Mucosa of gallbladder (tissue), 1 donor: ENCODE measurements around the gene PTPN20. TPM values are rescaled to one million over a fixed set of nuclear protein-coding genes. Genes with fewer than 3 reads are reported as not detected.

ENCODE experiments used
- DNase-seq: peaks from one replicate; pipeline ENCODE4 v3.0.0-alpha.2; 2020; ENCODE audit warnings: low spot score
- total RNA-seq: library from RNA; stranded (reverse); gene quantifications from one replicate; pipeline ENCODE4 v1.2.1, GENCODE V29; 2021
- donor health status: DM: no; HTN: no; CAD: no.

The PTPN20 gene
- total RNA-seq, 1 donor from 2014 or later: 3.1 TPM

DNA sequence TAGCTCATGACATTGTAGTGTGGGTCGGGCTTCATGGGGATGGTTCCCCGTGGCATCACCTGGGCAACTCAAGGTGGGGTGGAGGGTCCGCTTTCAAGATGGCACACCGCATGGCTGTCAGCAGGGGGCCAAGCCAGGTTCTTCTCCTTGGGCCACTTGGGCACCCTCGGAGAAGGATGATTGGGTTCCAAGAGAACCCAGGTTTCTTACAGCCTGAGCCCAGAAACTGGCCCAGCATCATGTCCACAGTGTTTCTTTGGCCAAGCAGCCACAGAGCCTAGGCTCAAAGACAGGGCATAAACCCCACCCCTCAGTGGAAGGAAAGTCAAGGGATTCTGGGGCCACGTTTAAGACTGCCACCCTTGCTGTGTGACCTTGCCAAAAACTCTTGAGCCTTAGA, 110.6 kb downstream of the PTPN20 start:
- DNase-seq: no peak

DNA sequence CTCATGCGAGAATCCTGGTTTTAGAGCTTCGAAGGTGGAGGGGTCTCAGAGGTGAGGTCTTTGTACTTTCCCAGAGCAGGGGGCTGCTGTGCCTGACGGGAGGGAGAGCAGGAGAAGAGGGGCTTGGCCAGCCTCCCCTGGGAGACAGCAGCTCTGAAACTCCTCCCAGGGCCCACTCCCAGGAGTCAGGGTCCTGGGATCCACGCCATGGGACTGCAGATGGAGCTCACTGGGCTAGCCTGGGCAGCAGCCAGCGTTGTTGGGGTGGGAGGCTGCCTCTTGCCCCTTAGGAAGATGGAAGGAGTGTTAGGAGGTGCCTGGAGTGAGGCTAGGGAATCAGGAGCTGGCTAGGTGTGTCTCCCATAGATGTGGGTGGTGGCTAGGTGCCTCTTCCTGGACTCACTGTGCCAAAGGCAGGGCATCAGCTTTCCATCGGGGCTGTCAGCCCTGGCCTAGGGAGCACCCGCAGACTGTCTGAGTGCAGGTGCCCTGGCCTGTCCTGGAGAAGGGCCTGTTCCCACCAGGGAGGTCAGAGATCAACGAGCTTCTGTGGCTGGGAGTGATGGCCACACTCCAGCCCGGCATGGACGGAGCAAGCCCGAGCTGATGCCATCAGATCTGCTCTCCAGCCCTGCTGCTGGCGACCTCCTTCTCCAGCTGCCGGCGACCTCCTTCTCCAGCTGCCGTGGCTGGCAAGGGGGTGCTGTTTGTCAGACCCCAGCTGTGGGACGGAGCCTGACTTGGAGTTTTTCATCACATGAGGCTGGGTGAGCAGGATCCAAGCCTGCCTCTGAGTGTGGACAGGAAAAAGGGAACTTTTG, 111.3 kb downstream of the PTPN20 start:
- peak; percentile 8 for DNase-seq

DNA sequence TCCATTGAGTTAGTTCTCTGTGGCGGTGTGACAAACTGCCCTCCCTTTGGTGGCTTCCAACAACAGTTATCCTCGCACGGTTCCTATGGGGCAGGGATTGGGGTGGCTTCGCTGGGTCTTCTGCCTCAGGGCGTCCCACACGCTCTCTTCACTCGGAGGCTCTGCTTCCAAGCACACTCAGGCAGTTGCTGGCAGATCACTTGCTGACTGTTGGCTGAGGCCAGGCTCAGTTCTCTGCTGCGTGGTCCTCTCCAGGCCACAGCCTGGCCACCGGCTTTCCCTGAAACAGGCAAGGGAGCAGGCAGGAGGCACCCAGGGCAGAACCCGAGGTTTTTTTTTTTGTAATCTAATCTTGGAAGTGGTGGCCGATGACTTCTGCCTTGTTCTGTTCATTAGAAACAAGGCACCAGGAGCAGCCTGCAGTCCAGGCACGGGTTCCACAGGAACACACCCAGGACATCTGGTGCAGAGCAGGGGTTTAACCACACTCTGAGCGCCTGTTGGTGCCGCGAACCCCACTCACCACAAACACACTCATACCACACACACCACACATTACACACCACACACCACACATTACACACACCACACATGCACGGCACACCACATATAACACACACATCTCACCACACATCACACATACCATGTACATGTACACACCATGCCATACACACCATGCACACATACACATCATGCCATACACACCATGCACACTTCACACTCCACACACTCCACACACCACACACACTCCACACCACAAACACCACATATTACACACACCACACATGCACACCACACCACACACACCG, 112.2 kb downstream of the PTPN20 start:
- DNase-seq: no peak

DNA sequence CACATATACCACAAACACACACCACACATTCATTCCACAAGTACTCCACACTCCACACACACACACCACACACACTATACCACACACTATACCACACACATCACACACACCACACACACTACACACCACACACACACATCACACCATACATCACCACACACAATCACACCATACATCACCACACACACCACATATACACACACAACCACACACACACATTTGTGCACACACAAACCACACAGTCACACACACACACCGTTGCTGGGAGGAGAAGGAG, 112.8 kb downstream of the PTPN20 start:
- no peak for DNase-seq

DNA sequence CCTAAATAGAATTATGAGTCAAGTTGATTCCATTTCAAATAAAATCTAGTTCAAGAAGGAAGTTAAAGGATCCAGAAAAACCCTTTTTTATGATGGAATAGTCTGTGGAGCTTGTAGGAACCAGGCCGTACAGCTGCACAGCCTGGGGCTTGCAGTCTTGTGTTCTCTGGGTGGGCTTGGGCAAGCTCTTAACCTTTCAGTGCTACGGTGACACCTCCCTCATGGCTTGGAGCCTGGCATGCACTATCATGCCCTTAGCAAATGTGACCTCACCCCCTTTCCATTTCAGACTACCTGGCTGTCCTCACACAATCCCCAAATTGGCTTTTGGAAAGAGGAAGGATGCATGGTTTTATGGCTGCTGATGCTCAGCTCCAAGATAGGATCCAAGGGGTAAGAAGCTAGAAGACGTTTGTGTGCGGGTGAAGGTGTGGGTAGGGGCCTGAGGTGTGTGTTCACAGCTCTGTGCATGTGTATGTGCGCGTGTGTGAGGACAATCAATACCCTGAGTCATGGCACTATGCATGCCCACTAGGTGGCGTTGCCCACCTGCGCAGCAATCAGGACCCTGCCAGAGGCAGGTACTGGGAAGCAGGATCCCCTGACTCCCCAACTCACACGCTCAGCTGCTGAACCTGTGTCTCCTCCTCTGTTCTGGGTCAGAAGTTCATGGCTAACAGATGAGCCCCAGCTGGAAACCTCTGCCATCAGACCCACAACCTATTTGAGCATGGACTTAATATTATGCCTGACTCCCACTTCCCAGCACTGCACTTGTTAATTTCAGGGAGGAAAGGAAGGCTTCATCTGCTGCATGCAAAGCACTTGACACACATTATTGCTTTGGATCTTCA, 113.4 kb downstream of the PTPN20 start:
- DNase-seq: peak; percentile 63

DNA sequence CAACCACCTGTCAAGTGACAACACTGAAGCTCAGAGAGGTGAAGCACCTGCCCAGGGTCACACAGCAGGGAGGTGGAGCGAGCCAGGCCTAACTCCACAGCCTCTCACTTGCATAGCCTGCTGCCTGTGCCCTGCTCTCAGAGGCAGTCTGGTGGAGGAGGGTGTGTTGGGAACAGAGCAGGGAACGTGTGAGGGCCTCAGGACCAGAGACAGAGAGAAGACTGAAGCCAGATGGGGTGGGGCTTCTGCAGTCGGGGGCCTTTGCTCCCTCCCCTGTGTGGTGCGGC, 114.0 kb downstream of the PTPN20 start:
- no peak for DNase-seq

DNA sequence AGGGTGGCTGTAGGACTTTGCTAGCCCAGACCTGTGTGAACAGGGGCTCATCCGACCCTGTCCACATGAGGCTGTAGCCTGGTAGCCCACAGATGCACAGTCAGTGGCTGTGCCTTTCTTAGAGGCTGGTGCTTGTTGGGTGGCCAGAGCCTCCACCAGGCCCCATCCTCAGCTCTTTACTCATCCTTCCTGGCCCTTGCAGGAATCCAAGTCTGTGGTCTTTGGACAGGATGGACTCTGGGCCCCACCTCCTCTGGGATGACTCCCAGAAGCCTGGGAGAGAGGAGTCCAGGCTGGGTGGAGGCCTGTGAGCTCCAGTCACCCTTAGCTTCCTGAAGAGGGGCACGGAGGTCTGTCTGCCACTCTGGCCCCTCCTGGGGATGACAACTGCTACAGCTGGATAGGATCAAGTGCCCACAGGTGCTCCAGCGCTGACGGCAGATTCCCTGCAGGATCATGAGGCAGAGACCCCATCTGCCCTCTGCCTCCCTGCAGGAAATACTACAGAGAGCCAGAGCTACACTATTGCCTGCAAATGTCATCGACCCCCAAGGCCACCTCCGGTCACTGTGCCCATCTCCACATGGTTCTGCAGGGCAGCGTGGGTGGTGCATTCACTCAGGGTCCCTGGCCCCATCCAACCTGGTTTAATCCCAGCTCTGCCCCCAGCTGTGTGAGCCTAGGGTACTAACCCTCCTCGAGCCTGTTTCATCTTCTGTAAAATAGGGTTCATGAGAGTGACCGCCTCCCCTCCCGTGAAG, 114.5 kb downstream of the PTPN20 start:
- DNase-seq: peak; percentile 9

DNA sequence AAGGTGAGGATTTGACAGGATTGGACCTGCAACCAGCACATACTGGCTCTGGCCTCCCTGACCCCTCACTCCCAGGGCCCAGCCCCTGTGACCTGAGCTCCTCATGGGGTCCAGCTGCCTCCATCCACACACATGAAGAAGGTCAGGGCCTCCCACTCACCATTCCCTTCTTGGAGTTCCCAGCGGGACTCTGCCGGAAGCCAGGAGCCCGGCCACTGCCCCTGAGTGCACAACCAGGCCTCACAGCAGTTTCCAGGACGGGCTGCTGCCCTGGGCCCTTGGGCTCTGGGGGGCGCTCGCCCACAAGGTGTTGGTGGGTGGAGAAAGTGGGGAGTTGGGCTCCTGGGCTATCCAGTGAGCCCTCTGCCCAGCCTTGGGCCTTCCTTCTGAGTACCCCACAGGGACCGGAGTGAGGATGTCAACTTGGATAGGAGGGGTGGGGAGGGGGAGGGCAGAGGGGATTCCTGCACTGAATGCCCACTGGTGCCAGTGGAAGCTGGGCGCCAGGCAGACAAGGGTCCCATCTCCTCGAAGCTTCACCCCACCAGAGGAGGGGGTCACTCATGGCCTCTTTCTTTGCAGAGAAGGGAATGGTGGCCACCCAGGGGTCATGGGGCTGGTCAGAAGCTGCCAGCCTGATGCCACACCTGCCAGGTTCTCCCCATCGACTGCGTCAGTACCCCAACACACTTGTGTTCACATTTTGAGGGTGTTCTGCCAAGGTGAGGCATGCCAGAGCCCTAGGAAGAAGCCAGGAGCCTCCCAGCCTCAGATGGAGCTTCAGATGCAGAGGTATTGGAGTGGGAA, 115.3 kb downstream of the PTPN20 start:
- DNase-seq: no peak

DNA sequence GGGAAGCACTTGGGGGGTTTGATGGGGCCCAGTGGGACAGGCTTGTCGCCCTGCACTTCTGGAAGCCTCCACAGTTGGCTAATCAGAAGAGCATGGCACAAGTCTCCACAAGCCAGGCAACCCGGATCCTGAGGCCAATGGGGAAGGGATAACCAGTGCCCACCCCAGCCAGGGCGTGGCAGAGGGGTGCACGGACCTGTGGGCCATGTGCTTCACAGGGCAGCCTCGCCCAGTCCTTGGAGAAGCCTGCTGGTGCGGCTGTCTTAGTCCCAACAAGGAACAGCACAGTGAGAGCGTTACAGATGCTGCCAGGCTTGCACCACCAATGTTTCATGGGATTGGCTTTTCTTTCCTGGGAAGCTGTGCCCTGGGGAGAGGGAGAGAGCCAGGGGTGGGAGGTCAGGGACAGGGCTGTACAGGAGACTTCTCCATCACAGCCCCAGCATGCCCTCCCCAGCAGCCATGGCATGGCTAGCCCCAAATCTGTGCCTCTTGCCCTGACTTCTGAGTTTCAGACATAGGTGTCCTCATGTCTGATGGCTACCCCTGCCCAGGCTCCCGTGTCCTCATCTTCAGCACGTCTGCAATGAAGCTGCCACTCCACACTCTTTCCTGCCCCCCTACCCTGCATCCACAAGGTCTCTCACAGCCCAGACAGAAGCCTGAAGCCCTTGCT, 116.0 kb downstream of the PTPN20 start:
- DNase-seq: no peak

DNA sequence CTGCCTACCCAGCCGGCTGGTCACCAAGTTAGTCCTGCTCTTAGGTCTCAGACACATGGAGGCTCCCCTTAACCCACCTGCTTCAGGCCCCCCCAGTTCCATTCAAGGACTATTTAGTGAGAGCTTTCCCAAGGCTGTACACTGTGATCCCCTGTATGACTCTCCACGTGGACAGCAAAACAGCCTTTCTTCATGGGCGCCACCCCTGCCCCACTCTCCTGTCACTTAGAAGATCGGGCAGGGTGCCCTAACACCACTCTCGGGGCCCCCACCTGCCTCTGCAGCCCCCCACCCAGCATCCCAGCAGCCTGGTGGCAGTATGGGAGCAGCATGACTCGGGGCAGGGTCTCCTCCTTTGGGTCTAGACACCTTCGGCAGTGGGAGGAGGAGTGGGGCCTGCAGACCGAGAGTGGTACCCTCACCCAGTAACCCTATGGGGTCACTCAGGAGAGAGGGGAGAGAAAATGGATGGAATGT, 116.6 kb downstream of the PTPN20 start:
- no peak for DNase-seq

DNA sequence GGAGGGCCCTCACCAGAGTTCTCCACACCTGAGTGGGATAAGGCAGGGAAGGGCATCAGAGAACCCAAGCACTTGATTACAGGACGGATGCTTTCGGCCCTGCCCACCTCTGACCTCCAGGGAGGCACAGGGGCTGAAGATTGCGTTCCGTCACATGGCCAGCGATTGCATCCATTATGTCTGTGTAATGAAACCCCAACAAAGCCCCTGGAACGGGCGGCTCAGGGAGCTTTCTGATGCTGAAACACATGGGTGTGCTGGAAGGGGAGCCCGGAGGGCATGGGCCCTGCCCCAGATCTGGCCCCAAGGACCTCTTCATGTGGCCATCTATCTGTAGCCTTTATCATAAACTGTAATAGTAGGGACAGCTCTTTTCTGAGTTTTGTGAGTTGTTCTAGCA, 117.2 kb downstream of the PTPN20 start:
- no peak for DNase-seq

DNA sequence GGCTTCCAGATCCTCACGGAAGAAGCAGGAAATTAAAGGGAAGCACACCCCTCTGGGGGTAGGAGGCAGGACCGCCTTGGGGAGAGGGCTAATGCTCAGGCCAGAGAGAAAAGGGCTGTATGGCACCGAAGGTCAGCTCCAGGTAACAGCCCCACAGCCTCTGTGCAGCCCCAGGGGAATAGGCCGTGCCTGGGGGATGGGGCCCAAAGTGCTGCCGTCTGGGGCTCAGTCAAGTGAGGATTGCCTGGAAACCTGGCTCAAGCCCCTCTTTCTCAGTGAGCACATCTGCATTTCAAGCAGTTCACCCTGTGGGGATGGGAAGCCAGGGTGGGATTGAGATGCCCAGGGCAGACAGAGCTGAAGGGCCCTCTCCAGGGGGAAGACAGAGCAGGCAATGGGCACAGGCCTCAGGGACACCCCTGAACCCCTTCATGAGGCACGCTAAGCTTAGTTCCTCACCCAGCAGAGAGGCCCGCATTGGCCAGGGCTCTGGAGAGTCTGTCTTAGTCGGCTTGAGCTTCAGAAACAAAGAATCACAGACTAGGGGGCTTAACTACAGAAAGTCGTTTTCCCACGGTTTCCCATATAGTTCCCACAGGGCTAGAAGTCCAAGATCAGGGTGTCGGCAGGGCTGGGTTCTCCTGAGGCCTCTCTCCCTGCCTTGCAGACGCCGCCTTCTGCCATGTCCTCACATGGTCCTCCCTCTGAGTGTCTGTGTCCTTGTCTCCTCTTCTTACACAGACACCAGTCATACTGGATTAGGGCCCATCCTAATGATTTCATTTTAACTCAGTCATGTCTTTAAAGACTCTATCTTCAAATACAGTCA, 118.2 kb downstream of the PTPN20 start:
- no peak for DNase-seq

DNA sequence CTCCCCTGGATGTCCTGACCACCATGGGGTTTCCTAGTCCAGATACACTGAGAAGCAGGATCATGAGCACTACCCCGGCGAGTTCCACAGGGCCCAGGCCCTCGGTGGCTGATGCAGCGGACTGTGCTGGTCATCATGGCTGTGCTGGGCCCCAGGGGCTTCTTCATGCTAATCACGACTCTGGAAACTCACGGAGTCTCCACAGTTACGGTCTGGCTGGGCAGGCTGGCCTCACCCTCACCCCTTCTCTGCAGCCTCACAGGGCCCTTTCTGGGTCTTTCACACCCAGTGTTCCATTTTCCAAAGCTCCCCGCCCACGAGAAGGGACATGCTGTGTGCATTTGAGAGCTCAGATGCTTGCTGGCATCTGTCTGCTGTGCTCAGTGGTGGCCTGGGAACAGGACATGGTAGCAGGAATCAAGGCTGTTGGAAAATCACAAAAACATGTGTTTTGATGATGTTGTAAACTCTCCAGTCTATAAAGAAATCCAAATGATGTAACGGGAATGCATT, 119.0 kb downstream of the PTPN20 start:
- DNase-seq: no peak

DNA sequence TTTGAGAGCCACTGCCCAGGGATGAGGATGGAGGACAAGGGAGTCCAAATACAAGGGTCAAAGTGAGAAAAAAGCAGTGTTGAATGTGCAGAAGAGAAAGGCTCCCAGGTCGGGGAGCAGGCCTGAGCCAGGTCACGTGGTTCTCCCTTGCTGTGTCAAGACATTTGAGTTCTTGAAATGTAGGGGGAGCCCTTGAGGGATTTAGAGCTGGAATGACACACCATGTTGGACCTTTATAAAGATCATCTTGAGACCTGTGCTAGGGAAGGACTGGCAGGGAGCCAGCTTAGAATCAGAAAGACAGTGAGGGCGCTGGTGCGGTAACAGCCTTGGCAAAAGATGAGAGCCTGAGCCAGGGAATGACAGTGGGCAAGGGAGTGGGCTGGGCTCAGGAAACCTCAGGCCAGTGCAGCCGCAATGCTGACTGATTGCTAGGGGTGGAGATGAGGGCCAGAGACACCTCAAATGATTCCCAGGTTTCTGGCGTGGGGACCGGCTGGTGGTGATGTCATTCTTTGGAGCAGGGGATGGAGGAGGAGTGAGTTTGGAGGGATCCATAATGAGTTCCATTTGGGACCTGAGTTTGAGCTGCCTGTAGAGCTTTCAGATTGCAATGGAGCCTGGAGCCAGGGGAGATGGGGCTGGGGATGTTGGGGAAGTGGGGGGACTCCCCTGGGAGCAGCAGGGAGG, 120.1 kb downstream of the PTPN20 start:
- DNase-seq: no peak

DNA sequence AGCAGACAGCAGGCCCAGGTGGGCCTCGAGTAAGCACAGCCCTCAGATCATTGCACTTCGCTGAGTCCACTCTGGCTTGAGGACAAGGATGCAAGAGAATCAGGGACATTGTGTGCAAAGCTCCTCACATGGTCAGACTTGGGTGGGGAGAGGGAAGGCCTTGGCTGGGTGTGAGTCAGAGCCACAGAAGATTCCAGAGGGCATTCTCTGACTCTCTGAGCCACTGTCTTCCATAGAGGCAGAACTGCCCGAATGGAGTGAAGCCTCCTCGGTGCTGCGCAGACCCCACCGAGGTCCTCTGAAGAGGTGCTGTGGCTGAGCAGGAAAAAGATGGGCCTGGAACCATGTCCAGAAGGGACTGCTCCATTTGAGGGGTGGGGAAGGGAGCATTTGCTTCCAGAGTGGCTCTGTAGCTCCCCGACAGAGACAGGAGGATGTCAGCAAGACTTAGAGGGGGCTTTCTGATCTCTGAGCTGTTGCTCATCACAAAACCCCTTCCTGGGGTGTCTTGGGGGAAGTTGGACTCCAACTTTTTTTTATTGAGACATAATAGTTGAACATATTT, 120.8 kb downstream of the PTPN20 start:
- no peak for DNase-seq

DNA sequence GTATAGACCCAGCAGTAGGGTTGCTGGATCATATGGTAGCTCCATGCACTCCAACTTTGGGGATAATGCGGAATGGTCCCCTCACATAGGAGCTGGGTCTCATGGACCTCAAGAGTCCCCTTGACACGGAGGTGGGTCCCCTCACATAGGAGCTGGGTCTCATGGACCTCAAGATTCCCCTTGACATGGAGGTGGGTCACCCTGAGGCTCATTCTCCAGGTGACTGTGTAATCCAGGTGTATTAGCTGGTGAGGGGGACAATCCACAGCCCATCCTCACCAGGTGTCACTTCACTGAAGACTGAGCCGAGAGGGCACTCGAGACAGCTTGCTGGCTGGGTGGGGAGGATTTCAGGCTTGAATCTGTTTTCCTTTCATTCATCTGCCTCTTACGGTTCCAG, 121.9 kb downstream of the PTPN20 start:
- no peak for DNase-seq

DNA sequence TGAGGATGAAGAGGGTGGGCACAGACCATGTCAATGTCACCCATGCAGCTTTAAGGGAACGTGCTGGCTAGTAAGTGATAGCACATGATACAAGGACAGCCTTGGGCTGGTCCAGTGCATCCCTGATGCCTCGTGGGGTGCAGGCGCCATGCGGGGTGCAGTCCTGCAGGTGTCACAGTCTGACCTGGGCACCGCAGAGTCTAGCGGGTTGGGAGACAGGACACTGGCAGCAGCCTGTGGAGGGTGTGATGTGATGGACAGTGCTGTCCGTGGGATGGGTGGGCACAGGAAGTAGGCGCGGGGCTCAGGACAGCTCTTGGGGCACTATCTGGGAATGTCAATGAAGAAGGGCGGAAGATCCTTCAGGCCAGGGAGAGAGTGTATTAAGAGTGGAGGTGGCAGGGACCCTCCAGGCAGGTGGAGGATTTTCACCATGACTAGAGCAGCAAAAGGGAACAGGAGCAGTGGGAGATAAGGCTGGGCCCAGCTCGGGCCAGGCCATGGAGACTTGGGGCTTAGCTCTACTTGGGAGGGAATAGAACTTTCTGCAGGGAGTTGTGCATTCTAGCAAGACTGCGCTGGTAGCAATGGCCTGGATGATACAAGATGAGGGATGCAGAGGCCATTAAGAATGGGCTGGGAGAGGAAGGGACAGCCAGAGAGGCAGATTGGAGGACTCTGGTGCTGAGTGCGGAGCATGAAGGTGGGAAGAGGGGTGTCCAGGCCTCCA, 122.5 kb downstream of the PTPN20 start:
- no peak for DNase-seq
